ENCODE data around the gene SULT2B1.
"Not testable (repeated sequence)": the region's sequence is repeated elsewhere in the genome, so short reads cannot be mapped to it uniquely, and the experiment has no call there.

SULT2B1 gene

GRCh38 chr19:48529156-48529555 is 22.8 kb upstream of the SULT2B1 start:
- no peak for DNase-seq (ENCODE audit: low read depth)

GRCh38 chr19:48530066-48530720 is 21.8 kb upstream of the SULT2B1 start:
- no peak for DNase-seq (ENCODE audit: low read depth)

GRCh38 chr19:48530770-48531169 is 21.2 kb upstream of the SULT2B1 start:
- no peak for DNase-seq (ENCODE audit: low read depth)

GRCh38 chr19:48533770-48534169 is 18.2 kb upstream of the SULT2B1 start:
- DNase-seq (ENCODE audit: low read depth), result no peak

GRCh38 chr19:48537541-48537940 is 14.4 kb upstream of the SULT2B1 start:
- DNase-seq (ENCODE audit: low read depth), result no peak

- not testable (repeated sequence) for DNase-seq (ENCODE audit: low read depth)
These were observed 13.9 kb upstream of the SULT2B1 start for GRCh38 chr19:48538057-48538456.

GRCh38 chr19:48539503-48540096 is 12.4 kb upstream of the SULT2B1 start:
- no peak for DNase-seq (ENCODE audit: low read depth)

GRCh38 chr19:48540110-48540509 is 11.9 kb upstream of the SULT2B1 start:
- no peak for DNase-seq (ENCODE audit: low read depth)

- no peak for DNase-seq (ENCODE audit: low read depth)
These were observed 10.2 kb upstream of the SULT2B1 start for GRCh38 chr19:48541813-48542212.

- no peak for DNase-seq (ENCODE audit: low read depth)
These were observed 8.8 kb upstream of the SULT2B1 start for GRCh38 chr19:48543121-48543710.

- DNase-seq (ENCODE audit: low read depth), result no peak
These were observed 6.9 kb upstream of the SULT2B1 start for GRCh38 chr19:48544856-48545750.

- no peak for DNase-seq (ENCODE audit: low read depth)
These were observed 4.2 kb upstream of the SULT2B1 start for GRCh38 chr19:48547722-48548121.

- no peak for DNase-seq (ENCODE audit: low read depth)
These were observed 3.6 kb upstream of the SULT2B1 start for GRCh38 chr19:48548253-48548911.

GRCh38 chr19:48549380-48549779 is 2.6 kb upstream of the SULT2B1 start:
- no peak for DNase-seq (ENCODE audit: low read depth)

- no peak for DNase-seq (ENCODE audit: low read depth)
These were observed 692 bp downstream of the SULT2B1 start for GRCh38 chr19:48552406-48553322.

GRCh38 chr19:48553676-48554384 is 1.9 kb downstream of the SULT2B1 start:
- DNase-seq (ENCODE audit: low read depth), result no peak

GRCh38 chr19:48554385-48555091 is 2.6 kb downstream of the SULT2B1 start:
- DNase-seq (ENCODE audit: low read depth), result no peak

GRCh38 chr19:48556163-48556562 is 4.2 kb downstream of the SULT2B1 start:
- DNase-seq (ENCODE audit: low read depth), result no peak

GRCh38 chr19:48556825-48557224 is 4.9 kb downstream of the SULT2B1 start:
- no peak for DNase-seq (ENCODE audit: low read depth)
